ENCODE results near the gene RGL2.
"Not testable (repeated sequence)": the region's sequence is repeated elsewhere in the genome, so short reads cannot be mapped to it uniquely, and the experiment has no call there.

The RGL2 gene, protein sequence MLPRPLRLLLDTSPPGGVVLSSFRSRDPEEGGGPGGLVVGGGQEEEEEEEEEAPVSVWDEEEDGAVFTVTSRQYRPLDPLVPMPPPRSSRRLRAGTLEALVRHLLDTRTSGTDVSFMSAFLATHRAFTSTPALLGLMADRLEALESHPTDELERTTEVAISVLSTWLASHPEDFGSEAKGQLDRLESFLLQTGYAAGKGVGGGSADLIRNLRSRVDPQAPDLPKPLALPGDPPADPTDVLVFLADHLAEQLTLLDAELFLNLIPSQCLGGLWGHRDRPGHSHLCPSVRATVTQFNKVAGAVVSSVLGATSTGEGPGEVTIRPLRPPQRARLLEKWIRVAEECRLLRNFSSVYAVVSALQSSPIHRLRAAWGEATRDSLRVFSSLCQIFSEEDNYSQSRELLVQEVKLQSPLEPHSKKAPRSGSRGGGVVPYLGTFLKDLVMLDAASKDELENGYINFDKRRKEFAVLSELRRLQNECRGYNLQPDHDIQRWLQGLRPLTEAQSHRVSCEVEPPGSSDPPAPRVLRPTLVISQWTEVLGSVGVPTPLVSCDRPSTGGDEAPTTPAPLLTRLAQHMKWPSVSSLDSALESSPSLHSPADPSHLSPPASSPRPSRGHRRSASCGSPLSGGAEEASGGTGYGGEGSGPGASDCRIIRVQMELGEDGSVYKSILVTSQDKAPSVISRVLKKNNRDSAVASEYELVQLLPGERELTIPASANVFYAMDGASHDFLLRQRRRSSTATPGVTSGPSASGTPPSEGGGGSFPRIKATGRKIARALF

DNA sequence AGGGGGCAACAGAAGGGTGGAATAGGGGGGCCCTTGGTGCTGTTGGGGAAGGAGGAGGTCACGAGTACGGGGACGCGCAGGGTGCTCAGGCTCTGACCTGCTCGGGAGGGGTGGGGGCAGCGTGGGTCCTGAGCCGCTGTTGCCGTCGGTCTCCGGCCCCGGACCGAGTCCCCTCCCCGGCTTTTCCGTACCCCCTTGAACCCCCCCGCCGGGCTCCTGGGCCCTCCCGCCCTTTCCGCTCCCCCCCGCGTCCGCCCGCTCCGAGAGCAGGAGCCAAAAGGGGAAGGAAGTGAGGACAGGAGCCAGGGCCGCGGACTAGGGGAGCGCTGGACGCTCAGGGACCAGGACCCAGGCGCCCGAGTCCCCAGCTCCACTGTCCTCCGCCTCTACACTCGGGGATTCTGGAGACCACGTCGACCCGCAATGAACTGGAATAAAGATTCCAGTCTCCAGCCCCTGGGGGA lies at the start of gene RGL2:
RGL2 (minus strand) TSS at position 170 of the 464 bp plus-strand sequence. CDS start 332 bp downstream, outside the sequence.
- no peak for DNase-seq (ENCODE audit: low read depth)

DNA sequence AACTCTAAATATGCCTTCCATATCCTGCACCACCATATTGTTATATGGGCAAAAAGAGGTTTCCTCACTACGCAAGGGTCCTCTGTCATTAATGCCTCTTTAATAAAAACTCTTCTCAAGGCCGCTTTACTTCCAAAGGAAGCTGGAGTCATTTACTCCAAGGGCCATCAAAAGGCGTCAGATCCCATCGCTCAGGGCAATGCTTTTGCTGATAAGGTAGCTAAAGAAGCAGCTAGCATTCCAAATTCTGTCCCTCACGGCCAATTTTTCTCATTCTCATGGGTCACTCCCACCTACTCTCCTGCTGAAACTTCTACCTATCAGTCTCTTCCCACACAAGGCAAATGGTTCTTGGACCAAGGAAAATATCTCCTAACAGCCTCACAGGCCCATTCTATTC lies 49.1 kb upstream of the RGL2 start:
- DNase-seq (ENCODE audit: low read depth): no peak

DNA sequence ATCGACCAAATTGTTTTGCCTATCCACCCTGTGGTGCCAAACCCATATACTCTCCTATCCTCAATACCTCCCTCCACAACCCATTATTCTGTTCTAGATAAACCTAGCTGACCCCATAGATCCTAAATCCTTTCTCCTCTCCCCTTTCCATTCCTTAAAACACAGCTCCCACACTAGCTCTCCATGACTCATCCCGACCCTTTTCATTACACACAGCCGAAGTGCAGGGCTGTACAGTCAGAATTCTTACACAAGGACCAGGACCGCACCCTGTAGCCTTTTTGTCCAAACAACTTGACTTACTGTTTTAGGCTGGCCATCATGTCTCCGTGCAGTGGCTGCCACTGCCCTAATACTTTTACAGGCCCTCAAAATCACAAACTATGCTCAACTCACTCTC lies 48.2 kb upstream of the RGL2 start:
- DNase-seq (ENCODE audit: low read depth): not testable (repeated sequence)

DNA sequence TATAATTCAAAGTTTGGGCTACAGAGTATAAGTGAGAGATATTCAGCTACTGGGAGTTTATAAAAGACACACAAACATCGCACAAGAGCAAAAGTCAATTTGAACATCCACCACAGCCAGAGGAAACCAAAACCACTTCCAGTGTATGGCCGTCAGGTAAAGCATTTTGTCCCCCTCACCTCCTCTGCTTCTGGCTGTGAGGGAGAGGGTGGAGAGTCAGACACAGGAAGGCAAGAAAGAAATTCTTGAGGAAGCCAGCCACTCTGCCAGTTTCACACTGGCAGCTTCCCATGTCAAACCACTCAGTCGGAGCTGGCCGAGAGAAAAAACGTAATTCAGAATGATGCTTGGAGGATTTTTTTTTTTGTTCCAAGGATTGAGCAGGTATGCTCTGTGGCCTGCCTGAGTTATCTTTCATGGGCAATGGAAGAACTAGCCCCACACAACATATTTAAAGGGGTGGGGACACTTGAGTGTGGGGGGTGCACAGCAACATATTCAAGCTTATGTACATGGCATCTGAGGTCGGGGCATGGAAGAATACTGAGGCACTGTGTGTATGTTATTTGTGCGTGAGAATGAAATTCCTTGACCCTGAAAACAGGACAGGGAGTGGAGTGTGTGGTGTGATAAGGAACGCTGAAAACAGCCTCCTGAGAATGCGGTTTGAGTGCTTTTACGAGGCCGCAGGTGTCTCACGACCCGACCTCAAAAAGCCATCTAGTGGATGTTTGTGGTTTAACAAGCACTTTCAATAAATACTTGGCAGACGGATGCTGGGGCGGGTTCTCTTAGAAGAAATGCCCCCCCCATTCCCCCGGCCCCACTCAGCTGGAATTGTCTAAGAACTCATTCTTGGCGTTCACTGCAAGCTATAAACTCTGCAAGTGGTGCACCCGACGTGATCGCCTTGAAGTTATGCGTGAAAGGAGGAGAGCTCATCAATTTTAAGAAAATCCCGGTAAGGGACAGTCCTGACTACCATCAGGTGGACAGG lies 46.3 kb upstream of the RGL2 start:
- DNase-seq (ENCODE audit: low read depth): peak; percentile 62

DNA sequence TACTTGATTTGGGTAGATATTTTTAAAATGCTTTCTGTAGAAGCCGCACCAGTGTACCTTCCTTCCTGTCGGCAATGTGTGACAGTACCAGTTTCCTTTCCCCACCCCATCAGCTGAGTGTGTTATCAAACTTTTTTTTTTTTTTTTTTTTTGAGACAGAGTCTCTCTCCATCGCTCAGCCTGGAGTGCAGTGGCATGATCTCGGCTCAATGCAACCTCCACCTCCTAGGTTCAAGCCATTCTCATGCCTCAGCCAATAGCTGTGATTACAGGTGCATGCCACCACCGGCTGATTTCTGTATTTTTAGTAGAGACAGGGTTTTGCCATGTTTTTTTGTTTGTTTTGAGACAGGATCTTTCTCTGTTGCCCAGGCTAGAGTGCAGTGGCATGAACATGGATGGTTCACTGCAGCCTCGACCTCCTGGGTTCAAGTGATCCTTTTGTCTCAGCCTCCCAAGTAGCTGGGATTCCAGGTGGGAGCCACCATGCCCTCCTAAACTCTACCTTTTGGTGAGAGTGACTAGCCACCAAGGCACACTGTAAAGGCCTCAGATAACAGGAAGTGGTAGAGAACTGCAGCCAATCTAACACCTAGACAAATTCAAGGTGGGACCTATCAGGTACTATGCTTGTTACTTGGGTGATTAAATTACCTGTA lies 45.3 kb upstream of the RGL2 start:
- DNase-seq (ENCODE audit: low read depth): no peak

DNA sequence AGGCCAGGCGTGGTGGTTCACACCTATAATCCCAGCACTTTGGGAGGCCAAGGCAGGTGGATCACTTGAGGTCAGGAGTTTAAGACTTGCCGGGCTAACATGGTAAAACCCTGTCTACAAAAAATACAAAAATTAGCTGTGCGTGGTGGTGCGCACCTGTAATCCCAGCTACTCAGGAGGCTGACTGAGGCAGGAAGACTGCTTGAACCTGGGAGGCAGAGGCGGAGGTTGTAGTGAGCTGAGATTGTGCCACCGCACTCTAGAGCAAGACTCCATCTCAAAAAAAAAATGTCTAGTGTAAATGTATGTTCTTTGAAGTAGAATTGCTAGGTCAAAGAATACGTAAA lies 44.8 kb upstream of the RGL2 start:
- DNase-seq (ENCODE audit: low read depth): not testable (repeated sequence)

DNA sequence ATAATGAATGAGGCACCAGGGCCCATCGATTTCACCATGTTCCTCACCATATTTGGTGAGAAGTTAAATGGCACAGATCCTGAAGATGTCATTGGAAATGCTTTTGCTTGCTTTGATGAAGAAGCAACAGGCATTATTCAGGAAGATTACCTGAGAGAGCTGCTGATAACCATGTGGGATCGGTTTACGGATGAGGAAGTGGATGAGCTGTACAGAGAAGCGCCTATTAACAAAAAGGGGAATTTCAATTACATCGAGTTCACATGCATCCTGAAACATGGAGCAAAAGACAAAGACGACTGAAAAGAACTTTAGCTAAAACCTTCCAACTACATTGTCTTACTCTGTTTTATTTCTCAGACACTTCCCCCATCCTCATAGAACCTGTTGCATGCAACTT lies 40.5 kb upstream of the RGL2 start:
- no peak for DNase-seq (ENCODE audit: low read depth)

DNA sequence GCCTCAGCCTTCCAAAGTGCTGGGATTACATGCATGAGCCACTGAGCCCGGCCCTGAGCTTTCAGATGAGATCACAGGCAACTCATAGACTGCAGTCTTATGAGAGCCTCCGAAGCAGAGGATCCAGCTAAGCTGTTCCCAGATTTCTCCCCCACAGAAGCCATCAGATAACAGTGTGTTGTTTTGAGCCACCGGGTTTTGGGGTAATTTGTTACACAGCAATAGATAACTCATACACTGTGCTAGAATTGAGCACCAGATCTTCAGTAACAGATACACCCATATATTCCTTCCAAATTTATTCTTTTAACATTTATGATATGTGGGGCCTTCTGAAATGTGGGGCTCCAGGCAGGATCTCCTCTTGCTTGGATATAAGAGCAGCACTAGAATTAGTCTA lies 37.8 kb upstream of the RGL2 start:
- no peak for DNase-seq (ENCODE audit: low read depth)

DNA sequence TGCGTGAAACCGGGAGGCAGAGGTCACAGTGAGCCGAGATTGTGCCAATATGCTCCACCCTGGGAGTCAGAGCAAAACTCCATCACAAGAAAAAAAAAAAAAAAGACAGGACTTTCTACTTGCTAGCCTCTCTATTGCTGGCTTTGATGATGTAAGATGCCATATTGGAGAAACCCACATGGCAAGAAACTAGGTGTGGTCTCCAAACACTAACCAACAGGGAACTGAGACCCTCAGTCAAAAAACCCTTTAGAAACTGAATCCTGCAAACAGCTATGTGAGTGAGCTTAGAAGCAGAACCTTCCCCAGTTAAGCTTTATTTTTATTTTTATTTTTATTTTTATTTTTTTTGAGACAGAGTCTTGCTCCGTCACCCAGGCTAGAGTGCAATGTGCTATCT lies 37.2 kb upstream of the RGL2 start:
- DNase-seq (ENCODE audit: low read depth): no peak

DNA sequence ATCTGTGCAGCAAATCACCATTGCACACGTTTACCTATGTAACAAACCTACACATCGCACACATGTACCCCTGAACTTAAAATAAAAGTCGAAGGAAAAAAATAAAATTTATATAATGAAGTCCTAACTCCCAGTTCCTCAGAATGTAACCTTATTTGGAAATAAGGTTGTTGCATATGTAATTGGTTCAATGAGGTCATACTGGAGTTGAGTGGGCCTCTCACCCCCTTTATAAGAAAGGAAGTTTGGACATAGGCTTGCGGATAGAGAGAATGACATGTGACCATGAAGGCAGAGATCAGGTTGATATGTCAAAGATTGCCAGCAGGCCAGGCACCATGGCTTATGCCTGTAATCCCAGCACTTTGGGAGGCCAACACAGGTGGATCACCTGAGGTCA lies 34.9 kb upstream of the RGL2 start:
- DNase-seq (ENCODE audit: low read depth): no peak

DNA sequence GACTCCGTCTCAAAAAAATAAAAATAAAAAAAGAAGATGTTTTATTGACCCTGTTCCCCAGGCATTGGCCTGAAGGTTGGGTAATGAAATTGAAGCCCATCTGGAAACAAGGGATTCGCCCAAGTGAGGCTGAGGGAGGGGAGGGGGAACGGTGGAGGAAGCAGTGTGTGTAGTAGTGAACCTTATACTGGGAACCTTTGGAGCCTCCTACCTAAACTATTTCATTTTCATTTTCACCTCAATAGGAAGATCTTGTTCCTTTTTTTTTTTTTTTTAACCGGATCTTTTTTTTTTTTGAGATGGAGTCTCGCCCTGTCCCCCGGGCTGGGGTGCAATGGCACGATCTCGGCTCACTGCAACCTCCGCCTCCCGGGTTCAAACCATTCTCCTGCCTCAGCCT lies 32.0 kb upstream of the RGL2 start:
- DNase-seq (ENCODE audit: low read depth): no peak

DNA sequence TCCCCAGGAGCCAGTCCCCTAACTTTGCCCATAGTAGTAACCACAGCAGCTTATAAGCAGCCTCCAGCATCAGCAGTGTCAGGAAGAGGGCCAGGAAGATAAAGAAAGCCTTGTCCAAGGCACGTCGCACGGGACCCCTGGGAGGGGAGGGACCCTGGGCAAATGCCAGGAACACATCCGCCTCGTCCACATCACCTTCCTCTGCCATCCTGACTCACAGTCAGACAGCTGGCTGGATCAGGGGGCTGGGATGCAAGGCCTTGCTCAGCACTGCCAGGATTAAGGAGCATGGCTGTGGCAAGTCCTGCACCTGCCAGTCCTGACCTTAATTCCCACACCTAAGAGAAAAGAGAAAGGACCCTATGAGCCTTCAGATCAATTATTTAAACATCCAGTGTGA lies 30.3 kb upstream of the RGL2 start:
- no peak for DNase-seq (ENCODE audit: low read depth)

DNA sequence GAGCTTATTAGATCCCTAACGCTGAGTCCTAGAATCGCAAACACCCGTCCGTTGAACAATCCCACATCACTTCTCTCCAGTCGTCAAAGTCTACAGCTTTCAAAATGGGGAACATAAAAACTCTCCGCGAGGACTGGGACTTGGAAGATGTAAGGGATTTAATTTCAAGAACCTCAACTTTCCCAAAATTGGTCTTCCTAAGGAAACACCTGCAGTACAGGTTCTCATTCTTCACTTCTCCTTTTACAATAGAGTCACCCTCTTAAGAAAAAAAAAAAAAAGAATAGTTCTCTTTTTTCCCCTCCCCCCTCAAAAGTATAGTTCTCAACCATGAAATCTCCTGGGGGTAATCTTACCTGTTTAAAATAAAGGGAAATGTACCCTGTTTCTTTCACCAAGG lies 25.4 kb upstream of the RGL2 start:
- no peak for DNase-seq (ENCODE audit: low read depth)

DNA sequence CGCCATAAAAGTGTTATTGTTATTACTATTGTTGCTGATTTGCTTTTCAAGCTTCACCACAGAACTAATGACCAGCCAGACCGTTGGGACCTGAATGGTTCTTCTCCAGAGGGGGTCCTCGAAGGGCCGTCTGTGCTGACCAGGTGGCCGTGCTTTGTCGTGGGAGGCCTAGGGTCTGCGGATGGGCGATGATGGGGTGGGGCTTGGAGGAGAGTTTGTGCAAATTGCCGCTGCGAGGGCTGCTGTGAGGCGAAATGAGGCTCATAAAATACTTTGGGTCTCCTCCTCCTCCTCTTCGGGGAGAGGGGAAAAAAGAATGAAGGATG lies 24.8 kb upstream of the RGL2 start:
- DNase-seq (ENCODE audit: low read depth): no peak

DNA sequence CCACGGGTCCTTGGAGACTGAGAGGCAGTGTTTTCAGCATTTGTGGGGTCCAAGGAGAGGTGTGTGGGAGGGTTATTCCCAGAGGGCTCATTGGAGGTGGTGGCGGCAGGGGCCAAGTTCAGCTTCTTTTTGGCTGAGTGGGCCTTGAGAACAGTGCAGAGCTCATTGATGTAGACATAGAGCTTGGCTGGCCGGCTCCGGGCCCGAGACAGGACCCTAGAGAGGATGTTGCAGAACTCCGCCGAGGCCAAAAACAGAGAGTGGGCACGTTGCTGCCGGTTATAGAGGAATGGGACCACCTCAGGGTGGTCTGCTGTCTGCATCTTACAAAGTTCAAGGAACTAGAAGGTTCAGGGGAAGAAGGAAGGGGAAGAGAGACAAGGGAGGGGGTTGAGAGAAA lies 22.5 kb upstream of the RGL2 start:
- DNase-seq (ENCODE audit: low read depth): no peak

DNA sequence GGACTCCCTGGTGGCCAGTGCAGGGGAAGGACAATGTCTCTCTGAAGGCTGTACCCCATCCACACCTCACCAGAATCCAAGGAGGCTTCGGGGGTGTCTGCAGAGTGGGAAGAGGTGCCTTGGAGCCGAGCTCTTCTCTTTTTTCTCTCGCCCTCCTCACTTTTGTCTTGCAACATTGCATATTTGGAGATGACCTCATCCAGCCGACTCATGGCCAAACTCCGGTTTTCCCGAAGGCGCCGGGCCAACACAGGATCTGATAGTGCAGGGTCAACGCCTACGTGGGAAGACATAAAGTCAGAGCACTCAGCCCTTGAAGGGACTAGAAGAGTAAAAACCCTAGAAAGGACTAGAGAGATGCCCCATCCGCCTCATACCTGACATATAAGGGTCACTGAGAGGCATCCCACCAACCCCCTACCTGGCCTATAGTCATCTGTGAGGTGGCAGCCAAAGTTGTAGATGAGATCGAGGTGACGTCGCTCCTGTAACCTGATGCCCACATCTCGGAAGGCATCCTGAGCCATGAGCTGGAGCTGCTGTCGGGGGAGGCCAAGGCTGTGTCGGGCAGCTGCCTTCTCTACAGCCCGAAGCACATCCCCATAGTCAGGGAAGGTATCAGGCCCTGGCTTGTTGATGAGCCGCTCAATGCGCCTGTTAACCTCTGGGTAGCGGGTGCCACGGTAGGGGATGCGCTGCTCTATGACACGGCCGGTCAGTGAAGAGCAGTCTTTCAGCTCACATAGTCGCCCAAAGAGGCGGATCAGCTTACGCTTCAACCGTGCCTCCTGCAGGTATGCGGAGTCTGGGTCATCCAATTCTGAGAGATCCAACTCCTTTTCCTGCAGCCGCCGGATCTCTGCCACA lies 21.8 kb upstream of the RGL2 start:
- peak; percentile 74 for DNase-seq (ENCODE audit: low read depth)

DNA sequence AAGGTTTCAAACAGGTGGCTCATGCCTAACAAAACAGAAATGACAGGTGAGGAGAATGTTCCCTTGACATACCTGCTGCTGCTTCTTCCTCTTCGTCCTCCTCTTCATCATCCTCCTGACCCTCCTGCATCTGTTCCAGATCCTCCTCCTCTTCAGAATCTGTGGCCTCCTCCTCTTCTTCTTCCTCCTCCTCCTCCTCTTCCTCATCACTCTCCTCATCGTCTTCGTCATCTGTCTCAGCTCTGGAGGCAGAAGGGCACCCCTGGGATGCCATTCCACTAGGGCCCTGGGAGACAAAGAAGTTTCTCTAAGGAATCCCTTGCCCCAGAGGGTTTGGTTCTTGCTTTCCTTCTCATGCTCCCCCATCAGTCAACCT lies 21.2 kb upstream of the RGL2 start:
- no peak for DNase-seq (ENCODE audit: low read depth)

DNA sequence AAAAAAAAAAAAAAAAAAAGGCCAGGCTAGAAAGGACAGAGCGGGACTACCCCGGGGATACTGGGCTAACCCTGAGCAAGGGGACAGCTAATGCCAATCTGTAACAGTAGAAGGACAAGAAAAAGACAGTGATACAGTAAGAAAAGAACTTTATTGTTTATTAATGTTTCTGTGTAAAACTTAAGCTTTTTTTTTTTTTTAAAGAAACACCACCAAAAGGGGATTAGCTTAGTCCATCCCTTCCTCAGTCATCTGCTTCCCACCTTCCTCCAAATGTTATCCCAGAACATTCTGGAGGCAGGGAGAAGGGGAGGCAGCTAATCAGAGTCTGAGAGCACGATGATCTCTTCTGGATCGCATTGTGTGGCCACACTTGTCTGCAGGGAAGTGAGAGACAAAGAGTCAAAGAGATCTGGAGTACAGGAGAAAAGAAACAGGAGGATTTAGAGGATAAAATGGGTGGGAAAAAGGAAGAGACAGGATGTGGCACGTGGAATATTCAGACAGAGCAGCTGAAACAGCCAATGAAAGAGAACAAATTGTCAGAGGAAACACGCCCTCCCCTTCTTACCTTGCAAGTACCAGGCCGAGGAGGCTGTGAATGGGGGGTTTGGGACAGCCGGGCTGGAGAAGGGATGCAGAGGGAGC lies 19.8 kb upstream of the RGL2 start:
- no peak for DNase-seq (ENCODE audit: low read depth)

DNA sequence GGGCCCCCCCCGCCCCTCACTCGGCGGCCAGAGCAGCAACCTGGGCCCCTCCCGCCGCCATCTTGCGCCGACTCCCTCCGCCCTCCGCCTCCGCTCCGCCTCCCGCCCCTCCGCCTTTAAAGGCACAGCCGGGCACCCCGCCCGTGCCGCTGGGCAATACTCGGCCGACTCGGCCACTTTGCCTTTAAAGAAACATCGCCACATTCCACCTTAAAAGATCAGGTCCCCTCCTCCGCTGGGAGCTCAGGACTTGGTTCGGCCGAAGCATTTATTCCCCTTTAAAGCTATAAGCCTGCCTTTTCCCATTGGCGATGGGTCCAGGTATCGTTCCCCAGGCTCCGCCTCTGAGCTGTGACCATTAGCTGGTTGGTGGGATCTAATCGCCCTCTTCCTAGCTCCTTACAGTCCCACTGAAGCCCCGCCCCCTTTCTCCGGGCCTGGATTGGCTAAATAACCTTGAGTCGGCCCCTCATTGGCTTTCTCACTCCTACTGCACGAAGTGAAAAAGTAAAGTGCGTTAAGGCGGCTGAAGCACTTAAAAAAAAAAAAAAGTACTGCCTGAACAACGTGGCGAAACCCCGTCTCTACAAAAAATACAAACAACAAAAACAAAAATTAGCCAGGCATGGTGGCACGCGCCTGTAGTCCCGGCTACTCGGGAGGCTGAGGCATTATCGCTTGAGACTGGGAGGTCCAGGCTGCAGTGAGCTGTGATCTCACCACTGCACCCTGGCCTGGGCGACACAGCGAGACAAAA lies 19.1 kb upstream of the RGL2 start, which contains the start of gene ZBTB22:
ZBTB22 (minus strand) TSS at position 76 of the 757 bp plus-strand sequence. CDS start 828 bp downstream, outside the sequence.
- DNase-seq (ENCODE audit: low read depth): peak; percentile 98

DNA sequence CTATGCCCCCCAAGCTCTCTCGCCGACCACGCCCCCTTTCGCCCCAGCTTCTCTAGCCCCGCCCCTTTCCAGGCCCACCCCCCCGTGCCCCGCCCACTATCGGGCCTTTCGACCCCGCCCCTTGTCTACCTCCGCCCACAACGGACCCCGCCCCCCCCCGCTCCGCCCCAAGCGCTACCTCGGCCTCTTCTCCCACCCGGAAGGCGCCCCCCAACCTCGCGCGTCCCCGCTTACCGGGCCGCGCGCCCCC lies 18.6 kb upstream of the RGL2 start:
- DNase-seq (ENCODE audit: low read depth): no peak

Measured in fibroblast of the conjunctiva (primary cell).